ENCODE measurements around the gene ACP2.

ACP2 gene

DNA sequence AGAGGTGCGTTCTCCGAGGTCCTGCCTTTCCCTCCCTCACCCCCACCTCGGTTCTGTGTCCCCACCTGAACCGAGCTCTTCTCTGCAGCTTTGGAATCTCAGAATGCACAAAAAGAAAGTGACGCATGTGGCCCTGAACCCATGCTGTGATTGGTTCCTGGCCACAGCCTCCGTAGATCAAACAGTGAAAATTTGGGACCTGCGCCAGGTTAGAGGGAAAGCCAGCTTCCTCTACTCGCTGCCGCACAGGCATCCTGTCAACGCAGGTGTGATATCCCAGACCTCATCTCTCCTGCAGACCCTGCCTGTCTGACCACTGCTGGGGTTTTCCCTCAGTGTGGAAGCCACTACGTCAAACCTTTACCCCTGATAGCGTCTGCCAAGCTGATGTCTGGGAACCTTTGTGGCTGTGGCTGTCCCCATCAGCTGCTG, 13.9 kb downstream of the ACP2 start:
- Histone ChIP-seq H3K79me2 (ENCODE audit: insufficient read depth, low read length) (no peaks in the 10 kb centered on the region), H3K4me2 (ENCODE audit: low read depth, low read length, poor library complexity, severe bottlenecking) (no peak overlapping the region), H2AFZ (ENCODE audit: low read length) (no peak overlapping the region), H3K9ac (ENCODE audit: low read depth, low read length, poor library complexity, severe bottlenecking) (no peak overlapping the region), H3K9me2 (replicated peaks; ENCODE audit: low read depth, low read length) (no peaks in the 10 kb centered on the region), H3K4me1 (ENCODE audit: insufficient read depth, low read length, poor library complexity, severe bottlenecking) (no peaks in the 10 kb centered on the region), H3F3A (ENCODE audit: low read depth) (0 out of 2 replicates have a peak, but pooled peaks cover 2% of the 10 kb centered on the region), H3K27me3 (ENCODE audit: insufficient read depth, low read length, poor library complexity, severe bottlenecking) (no peaks in the 10 kb centered on the region), H3K4me3 (ENCODE audit: low read length, poor library complexity, severe bottlenecking) (no peak overlapping the region), H4K20me1 (ENCODE audit: insufficient read depth, low read length, poor library complexity, severe bottlenecking) (no peaks in the 10 kb centered on the region), H3K36me3 (ENCODE audit: insufficient read depth, low read length) (peaks cover 29% of the 10 kb centered on the region; the same call in 1 of the 2 replicates), H3K9me3 (ENCODE audit: insufficient read depth, low read depth, low read length) (no peaks in the 10 kb centered on the region)
- TF ChIP-seq, protein P1, sequence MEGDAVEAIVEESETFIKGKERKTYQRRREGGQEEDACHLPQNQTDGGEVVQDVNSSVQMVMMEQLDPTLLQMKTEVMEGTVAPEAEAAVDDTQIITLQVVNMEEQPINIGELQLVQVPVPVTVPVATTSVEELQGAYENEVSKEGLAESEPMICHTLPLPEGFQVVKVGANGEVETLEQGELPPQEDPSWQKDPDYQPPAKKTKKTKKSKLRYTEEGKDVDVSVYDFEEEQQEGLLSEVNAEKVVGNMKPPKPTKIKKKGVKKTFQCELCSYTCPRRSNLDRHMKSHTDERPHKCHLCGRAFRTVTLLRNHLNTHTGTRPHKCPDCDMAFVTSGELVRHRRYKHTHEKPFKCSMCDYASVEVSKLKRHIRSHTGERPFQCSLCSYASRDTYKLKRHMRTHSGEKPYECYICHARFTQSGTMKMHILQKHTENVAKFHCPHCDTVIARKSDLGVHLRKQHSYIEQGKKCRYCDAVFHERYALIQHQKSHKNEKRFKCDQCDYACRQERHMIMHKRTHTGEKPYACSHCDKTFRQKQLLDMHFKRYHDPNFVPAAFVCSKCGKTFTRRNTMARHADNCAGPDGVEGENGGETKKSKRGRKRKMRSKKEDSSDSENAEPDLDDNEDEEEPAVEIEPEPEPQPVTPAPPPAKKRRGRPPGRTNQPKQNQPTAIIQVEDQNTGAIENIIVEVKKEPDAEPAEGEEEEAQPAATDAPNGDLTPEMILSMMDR (conservative IDR thresholded peaks at IDR 0.05; ENCODE audit: low read length), result no peak
- TF ChIP-seq EZH2phosphoT487 (IDR thresholded peaks at IDR 0.05; ENCODE audit: borderline replicate concordance), result no peak

DNA sequence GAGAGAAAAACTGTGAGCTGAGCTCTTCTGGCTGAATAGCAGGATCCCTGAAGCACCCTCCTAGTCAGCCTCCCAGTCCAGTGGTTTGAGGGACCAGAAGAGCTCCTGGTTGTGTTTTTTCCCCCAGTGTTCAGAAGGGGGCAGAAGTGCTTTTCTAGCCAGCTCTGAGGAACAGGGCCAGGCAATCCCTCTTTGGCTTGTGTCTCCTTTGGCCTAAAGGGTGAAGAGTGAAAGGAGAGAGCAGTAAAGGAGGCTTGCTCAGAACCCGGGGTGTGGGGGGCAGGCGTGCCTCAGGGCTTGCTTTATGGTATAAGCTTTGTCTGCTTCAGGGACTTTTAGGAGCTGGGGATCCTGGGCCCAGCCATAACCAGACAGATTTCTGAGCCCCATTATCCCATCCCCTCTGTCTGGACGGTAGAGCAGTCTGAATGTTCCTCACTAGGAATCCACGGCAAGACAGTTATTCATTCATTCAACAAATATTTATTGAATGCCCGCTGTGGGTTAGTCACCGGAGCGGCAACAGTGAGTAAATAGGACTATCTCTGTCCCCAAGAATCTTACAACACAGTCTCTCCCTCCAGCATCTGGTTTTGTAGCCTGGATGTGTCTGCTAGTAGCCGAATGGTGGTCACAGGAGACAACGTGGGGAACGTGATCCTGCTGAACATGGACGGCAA, 14.5 kb downstream of the ACP2 start:
- Histone ChIP-seq H3F3A (ENCODE audit: low read depth) (0 out of 2 replicates have a peak, but pooled peaks cover 2% of the 10 kb centered on the region), H3K79me2 (ENCODE audit: insufficient read depth, low read length) (no peaks in the 10 kb centered on the region), H3K9ac (ENCODE audit: low read depth, low read length, poor library complexity, severe bottlenecking) (no peak overlapping the region), H3K9me2 (replicated peaks; ENCODE audit: low read depth, low read length) (no peaks in the 10 kb centered on the region), H3K27me3 (ENCODE audit: insufficient read depth, low read length, poor library complexity, severe bottlenecking) (no peaks in the 10 kb centered on the region), H3K4me2 (ENCODE audit: low read depth, low read length, poor library complexity, severe bottlenecking) (no peak overlapping the region), H4K20me1 (ENCODE audit: insufficient read depth, low read length, poor library complexity, severe bottlenecking) (no peaks in the 10 kb centered on the region), H3K4me3 (ENCODE audit: low read length, poor library complexity, severe bottlenecking) (no peak overlapping the region), H3K9me3 (ENCODE audit: insufficient read depth, low read depth, low read length) (no peaks in the 10 kb centered on the region), H3K36me3 (ENCODE audit: insufficient read depth, low read length) (peaks cover 23% of the 10 kb centered on the region; the same call in 1 of the 2 replicates), H2AFZ (ENCODE audit: low read length) (no peak overlapping the region), H3K4me1 (ENCODE audit: insufficient read depth, low read length, poor library complexity, severe bottlenecking) (no peaks in the 10 kb centered on the region)
- no peak for TF ChIP-seq EZH2phosphoT487 (IDR thresholded peaks at IDR 0.05; ENCODE audit: borderline replicate concordance)
- TF ChIP-seq, protein P1 (conservative IDR thresholded peaks at IDR 0.05; ENCODE audit: low read length), result peak; percentile 58

DNA sequence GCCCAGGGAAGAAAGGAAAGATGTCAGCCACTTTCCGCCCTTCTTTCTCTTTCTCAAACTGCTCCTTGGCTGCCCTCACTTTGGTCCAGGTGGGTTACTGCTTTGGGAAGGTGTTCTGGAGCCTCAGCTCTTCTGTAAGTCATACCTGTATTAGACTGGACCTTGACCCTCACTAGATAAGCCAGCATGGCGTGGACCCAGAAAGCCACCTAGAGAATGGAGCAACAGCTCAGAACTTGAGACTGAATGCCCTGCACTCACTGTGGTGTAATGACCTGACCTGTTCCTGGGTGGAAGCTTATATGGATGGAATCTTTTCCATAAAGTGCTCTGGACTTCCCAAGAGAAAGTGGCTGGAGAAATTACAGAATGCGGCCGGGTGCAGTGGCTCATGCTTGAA, 15.6 kb downstream of the ACP2 start:
- Histone ChIP-seq H3K79me2 (ENCODE audit: insufficient read depth, low read length) (no peaks in the 10 kb centered on the region), H3K4me3 (ENCODE audit: low read length, poor library complexity, severe bottlenecking) (no peak overlapping the region), H2AFZ (ENCODE audit: low read length) (no peak overlapping the region), H3K27me3 (ENCODE audit: insufficient read depth, low read length, poor library complexity, severe bottlenecking) (no peaks in the 10 kb centered on the region), H3K4me1 (ENCODE audit: insufficient read depth, low read length, poor library complexity, severe bottlenecking) (no peaks in the 10 kb centered on the region), H3K9ac (ENCODE audit: low read depth, low read length, poor library complexity, severe bottlenecking) (no peak overlapping the region), H3F3A (ENCODE audit: low read depth) (0 out of 2 replicates have a peak, but pooled peaks cover 2% of the 10 kb centered on the region), H3K9me3 (ENCODE audit: insufficient read depth, low read depth, low read length) (no peaks in the 10 kb centered on the region), H4K20me1 (ENCODE audit: insufficient read depth, low read length, poor library complexity, severe bottlenecking) (no peaks in the 10 kb centered on the region), H3K4me2 (ENCODE audit: low read depth, low read length, poor library complexity, severe bottlenecking) (no peak overlapping the region), H3K36me3 (ENCODE audit: insufficient read depth, low read length) (peaks cover 18% of the 10 kb centered on the region; the same call in 1 of the 2 replicates), H3K9me2 (replicated peaks; ENCODE audit: low read depth, low read length) (no peaks in the 10 kb centered on the region)
- no peak for TF ChIP-seq EZH2phosphoT487 (IDR thresholded peaks at IDR 0.05; ENCODE audit: borderline replicate concordance)
- TF ChIP-seq, protein P1 (conservative IDR thresholded peaks at IDR 0.05; ENCODE audit: low read length), result no peak

Measured in Loucy (cell line).